ENCODE results near the gene MTERF4.

DNA sequence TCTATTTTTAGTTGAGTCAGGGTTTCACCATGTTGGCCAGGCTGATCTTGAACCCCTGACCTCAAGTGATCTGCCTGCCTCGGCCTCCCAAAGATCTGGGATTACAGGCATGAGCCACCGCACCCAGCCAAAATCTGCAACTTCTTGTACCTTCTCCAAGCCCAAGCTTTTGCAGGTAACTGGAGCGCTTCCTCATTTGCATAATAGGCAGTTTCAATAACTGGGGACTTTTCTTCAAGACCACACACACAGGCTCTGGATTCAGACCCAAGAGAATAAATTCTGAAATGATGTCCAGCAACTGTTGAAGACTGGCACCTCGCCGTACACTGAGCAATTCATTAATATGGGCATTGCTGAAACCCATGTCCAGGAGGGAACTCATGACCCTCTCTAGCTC is 2.8 kb downstream of the MTERF4 start:
- no peak for TF ChIP-seq NR3C1 (IDR thresholded peaks at IDR 0.05)
- TF ChIP-seq, protein P1, sequence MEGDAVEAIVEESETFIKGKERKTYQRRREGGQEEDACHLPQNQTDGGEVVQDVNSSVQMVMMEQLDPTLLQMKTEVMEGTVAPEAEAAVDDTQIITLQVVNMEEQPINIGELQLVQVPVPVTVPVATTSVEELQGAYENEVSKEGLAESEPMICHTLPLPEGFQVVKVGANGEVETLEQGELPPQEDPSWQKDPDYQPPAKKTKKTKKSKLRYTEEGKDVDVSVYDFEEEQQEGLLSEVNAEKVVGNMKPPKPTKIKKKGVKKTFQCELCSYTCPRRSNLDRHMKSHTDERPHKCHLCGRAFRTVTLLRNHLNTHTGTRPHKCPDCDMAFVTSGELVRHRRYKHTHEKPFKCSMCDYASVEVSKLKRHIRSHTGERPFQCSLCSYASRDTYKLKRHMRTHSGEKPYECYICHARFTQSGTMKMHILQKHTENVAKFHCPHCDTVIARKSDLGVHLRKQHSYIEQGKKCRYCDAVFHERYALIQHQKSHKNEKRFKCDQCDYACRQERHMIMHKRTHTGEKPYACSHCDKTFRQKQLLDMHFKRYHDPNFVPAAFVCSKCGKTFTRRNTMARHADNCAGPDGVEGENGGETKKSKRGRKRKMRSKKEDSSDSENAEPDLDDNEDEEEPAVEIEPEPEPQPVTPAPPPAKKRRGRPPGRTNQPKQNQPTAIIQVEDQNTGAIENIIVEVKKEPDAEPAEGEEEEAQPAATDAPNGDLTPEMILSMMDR (IDR thresholded peaks at IDR 0.05), result no peak
- TF ChIP-seq, protein P2, sequence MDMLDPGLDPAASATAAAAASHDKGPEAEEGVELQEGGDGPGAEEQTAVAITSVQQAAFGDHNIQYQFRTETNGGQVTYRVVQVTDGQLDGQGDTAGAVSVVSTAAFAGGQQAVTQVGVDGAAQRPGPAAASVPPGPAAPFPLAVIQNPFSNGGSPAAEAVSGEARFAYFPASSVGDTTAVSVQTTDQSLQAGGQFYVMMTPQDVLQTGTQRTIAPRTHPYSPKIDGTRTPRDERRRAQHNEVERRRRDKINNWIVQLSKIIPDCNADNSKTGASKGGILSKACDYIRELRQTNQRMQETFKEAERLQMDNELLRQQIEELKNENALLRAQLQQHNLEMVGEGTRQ (IDR thresholded peaks at IDR 0.05), result no peak
- no peak for TF ChIP-seq PHF8 (IDR thresholded peaks at IDR 0.05; ENCODE audit: borderline replicate concordance, low read depth)
- TF ChIP-seq NFE2L2 (conservative IDR thresholded peaks at IDR 0.05; ENCODE audit: low read length), result no peak
- TF ChIP-seq RAD21 (conservative IDR thresholded peaks at IDR 0.05 in 1 of 2, IDR thresholded peaks at IDR 0.05 in 1 of 2), result no peak
- TF ChIP-seq FOXS1 (CRISPR knock-in tag; IDR thresholded peaks at IDR 0.05), result no peak
- no peak for TF ChIP-seq POLR2A (IDR thresholded peaks at IDR 0.05; ENCODE audit: low read length)
- no peak for TF ChIP-seq BHLHE40 (IDR thresholded peaks at IDR 0.05; ENCODE audit: low read depth, low read length)
- no peak for TF ChIP-seq RNF2 (IDR thresholded peaks at IDR 0.05; ENCODE audit: borderline replicate concordance, low read depth)
- TF ChIP-seq, protein P3, sequence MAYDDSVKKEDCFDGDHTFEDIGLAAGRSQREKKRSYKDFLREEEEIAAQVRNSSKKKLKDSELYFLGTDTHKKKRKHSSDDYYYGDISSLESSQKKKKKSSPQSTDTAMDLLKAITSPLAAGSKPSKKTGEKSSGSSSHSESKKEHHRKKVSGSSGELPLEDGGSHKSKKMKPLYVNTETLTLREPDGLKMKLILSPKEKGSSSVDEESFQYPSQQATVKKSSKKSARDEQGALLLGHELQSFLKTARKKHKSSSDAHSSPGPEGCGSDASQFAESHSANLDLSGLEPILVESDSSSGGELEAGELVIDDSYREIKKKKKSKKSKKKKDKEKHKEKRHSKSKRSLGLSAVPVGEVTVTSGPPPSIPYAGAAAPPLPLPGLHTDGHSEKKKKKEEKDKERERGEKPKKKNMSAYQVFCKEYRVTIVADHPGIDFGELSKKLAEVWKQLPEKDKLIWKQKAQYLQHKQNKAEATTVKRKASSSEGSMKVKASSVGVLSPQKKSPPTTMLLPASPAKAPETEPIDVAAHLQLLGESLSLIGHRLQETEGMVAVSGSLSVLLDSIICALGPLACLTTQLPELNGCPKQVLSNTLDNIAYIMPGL (CRISPR knock-in tag; IDR thresholded peaks at IDR 0.05; ENCODE audit: borderline replicate concordance), result no peak
- TF ChIP-seq, protein P4, sequence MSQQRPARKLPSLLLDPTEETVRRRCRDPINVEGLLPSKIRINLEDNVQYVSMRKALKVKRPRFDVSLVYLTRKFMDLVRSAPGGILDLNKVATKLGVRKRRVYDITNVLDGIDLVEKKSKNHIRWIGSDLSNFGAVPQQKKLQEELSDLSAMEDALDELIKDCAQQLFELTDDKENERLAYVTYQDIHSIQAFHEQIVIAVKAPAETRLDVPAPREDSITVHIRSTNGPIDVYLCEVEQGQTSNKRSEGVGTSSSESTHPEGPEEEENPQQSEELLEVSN (IDR thresholded peaks at IDR 0.05; ENCODE audit: borderline replicate concordance, low read depth), result no peak
- TF ChIP-seq EP300 (IDR thresholded peaks at IDR 0.05), result no peak
- TF ChIP-seq MAFK (IDR thresholded peaks at IDR 0.05; ENCODE audit: partially characterized antibody), result no peak
